Measurements from ENCODE around the gene BTBD7. TPM values are rescaled to one million over a fixed set of nuclear protein-coding genes. Genes with fewer than 3 reads are reported as not detected.
"Not testable (repeated sequence)": the region's sequence is repeated elsewhere in the genome, so short reads cannot be mapped to it uniquely, and the experiment has no call there.

Gene BTBD7
- total RNA-seq (2014; rRNA removed; shearing (Covaris generic); ENCODE audit: low replicate concordance): 11.2 and 12.9 TPM in 2 replicates

GRCh38 chr14:93332853-93333630 is at the start of gene BTBD7:
TSS of gene BTBD7 (minus strand) at chr14:93333036. CDS start at chr14:93296051, 36,985 bp downstream.
- peak; percentile 93 for DNase-seq (ENCODE audit: low read depth)
- in situ Hi-C loops (cut with HindIII; ENCODE audit: low pct_unique_long_range_greater_than_20kb, low sequenced_read_pairs): no loop called here

GRCh38 chr14:93381644-93382043 is 48.8 kb upstream of the BTBD7 start:
- in situ Hi-C loops (cut with HindIII; ENCODE audit: low pct_unique_long_range_greater_than_20kb, low sequenced_read_pairs): no loop called here
- DNase-seq (ENCODE audit: low read depth): no peak

DNA sequence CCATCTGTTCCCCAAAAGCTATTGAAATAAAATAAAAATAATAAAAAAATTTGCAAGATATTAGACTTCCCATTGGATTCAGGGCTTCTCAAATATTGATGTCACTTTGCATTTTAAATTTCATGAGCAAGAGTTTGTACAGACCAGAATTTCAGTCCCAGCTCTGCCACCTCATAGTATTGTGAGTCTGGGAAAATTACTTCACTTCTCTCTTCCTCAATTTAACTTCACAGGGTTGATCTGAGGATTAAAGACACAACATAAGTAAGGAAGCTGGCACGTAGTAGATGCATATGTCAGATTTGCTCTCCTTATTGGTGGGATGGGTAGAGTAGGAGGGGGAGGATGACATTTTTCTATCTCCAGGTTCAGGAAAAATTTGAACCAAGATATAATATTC is 47.0 kb upstream of the BTBD7 start:
- in situ Hi-C loops (cut with HindIII; ENCODE audit: low pct_unique_long_range_greater_than_20kb, low sequenced_read_pairs): no loop called here
- no peak for DNase-seq (ENCODE audit: low read depth)

- in situ Hi-C loops (cut with HindIII; ENCODE audit: low pct_unique_long_range_greater_than_20kb, low sequenced_read_pairs): no loop called here
- DNase-seq (ENCODE audit: low read depth): no peak
Observed at GRCh38 chr14:93375673-93376156, 42.9 kb upstream of the BTBD7 start.

DNA sequence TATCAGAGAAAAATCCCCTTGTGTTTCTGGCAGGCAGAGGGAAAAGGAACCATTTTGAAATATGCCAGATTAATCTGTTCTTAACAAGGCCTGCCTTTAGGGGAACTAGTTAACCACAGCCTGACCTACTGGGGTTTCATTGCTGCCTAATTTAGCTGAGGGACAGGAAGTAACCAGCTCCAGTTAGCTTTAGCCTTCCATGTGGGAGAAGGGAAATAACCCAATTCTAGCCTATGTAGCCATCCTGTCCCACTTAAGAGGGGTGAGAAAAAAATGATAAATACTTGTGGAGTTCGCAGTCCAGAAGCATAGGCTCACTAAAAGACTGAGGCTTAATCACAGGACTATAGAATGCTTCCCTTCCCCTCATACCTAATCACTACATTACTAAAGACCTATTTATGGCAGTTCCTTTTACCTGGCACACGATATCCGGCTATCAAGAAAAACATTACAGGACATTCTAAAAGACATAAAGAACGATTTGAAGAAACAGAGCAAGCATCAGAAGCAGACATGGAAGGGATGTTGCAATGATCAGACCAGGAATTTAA is 37.0 kb upstream of the BTBD7 start:
- no peak for DNase-seq (ENCODE audit: low read depth)
- in situ Hi-C loops (cut with HindIII; ENCODE audit: low pct_unique_long_range_greater_than_20kb, low sequenced_read_pairs): no loop called here

- no peak for DNase-seq (ENCODE audit: low read depth)
- in situ Hi-C loops (cut with HindIII; ENCODE audit: low pct_unique_long_range_greater_than_20kb, low sequenced_read_pairs): no loop called here
Observed at GRCh38 chr14:93368996-93369712, 36.3 kb upstream of the BTBD7 start.

- in situ Hi-C loops (cut with HindIII; ENCODE audit: low pct_unique_long_range_greater_than_20kb, low sequenced_read_pairs); DNase-seq (ENCODE audit: low read depth): not testable (repeated sequence)
Observed at GRCh38 chr14:93354873-93355272, 22.0 kb upstream of the BTBD7 start.

GRCh38 chr14:93348292-93348691 is 15.5 kb upstream of the BTBD7 start:
- in situ Hi-C loops (cut with HindIII; ENCODE audit: low pct_unique_long_range_greater_than_20kb, low sequenced_read_pairs): no loop called here
- no peak for DNase-seq (ENCODE audit: low read depth)

DNA sequence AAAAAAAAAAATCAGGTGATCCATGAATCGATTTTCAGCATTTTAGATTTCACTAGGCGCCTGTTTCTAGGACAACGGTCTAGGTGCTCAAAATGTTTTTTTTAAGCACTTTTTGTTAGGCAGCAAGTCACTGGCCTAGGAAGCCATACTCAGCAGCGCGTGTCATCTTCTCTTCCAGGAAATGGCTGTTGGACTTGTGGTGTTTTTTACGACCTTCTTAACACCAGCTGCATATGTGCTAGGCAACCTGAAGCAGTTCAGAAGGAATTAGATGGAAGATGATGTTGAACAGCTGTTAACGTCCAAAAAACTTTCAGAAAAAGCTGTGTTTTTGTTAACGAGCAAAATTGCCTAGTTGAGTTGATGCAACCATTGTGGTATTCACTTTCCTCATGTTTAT is 15.0 kb upstream of the BTBD7 start:
- no peak for DNase-seq (ENCODE audit: low read depth)
- in situ Hi-C loops (cut with HindIII; ENCODE audit: low pct_unique_long_range_greater_than_20kb, low sequenced_read_pairs): no loop called here

GRCh38 chr14:93346926-93347721 is 14.3 kb upstream of the BTBD7 start, which contains the start of gene COX8C:
TSS of gene COX8C (plus strand) at chr14:93347182. CDS start at chr14:93347269, 87 bp downstream.
- in situ Hi-C loops (cut with HindIII; ENCODE audit: low pct_unique_long_range_greater_than_20kb, low sequenced_read_pairs): no loop called here
- no peak for DNase-seq (ENCODE audit: low read depth)

DNA sequence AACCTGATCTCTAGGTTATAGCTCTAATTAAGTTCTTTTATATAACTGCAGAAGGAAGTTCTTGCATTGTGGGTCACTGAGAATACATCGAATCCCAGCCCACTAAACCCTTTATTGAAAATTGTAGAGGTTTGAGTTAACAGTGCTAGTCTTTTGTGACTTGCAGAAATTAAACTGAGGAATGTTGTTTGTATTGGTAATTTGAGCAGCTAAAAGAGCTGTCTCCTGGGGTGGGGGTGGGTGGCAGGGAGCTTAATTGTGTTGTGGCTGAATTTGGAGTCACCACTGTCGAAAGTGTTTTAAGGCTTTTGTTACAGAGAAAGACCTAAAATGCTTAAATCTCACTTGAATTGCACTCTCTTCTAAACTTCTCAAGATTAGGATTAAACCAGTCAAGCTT is 11.0 kb upstream of the BTBD7 start:
- in situ Hi-C loops (cut with HindIII; ENCODE audit: low pct_unique_long_range_greater_than_20kb, low sequenced_read_pairs): no loop called here
- DNase-seq (ENCODE audit: low read depth): no peak

- DNase-seq (ENCODE audit: low read depth): no peak
- in situ Hi-C loops (cut with HindIII; ENCODE audit: low pct_unique_long_range_greater_than_20kb, low sequenced_read_pairs): no loop called here
Observed at GRCh38 chr14:93343266-93343665, 10.4 kb upstream of the BTBD7 start.

DNA sequence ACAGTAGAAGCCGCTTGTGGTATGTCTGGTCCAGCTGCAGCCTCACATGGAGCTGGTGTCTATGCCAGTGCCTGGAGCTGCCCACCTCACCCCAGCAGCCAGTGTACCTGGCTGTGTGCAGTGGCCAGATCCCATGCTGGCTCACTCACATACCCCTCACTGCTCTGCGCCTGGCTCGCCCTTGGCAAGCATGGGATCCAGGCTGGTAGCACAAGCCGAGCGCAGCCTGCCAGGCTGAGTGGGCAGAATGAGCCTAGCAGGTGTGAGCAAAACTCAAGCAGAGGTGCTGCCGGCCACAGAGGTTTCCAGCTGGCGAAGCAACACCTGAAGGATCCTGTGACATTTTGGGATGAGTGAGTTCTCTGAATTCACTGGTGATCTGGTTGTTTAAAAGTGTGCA is 5.0 kb upstream of the BTBD7 start:
- in situ Hi-C loops (cut with HindIII; ENCODE audit: low pct_unique_long_range_greater_than_20kb, low sequenced_read_pairs): no loop called here
- DNase-seq (ENCODE audit: low read depth): no peak

DNA sequence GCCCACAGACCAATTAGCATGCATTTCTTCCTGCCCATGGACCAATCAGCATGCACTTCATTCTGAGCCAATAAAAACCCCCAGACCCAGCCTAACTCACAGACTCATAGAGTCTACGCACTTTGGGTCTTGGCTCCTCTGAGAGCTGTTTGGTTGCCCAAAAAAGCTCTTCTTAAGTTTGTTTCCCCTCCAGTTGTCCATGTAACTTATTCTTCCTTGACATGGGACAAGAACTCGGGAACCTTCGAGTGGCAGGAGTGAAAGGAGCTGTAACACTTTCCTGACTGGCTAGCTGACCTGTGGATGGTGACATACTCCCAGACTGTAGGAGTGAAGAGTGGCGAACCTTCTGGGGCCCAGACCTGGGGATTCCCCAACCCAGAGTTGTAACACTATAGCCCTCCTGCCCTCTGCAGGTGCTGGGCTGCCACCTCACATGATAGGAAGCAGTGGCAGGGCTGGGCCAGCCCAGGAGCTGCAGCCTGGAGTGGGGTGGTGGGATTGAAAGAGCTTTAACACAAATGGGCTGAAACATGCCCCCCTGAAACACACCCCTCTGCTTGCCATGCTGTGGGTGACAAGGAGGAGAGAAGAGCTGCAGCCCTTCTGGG is 4.4 kb upstream of the BTBD7 start:
- in situ Hi-C loops (cut with HindIII; ENCODE audit: low pct_unique_long_range_greater_than_20kb, low sequenced_read_pairs): no loop called here
- no peak for DNase-seq (ENCODE audit: low read depth)

DNA sequence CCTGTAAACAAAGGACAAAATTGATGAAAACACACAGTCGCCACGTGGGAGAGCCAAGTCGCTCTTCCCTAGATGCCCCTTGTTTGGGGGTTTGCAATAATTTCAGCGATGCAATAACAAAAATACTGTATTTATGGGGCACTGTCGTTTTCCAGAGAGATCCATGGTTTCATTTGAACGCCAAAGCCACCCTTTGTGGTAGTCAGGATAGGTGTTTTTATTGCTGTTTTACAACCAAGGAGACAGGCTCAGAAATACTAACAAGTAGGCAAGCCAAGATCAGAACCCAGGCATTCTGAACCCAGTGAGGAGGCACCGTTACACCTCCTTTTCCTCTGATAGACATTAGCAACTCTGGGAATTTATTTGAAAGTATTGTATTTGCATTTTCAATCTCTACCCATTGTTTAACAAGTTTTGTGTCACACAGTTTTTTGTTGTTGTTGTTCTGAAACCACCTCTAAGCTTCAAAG is 831 bp upstream of the BTBD7 start:
- in situ Hi-C loops (cut with HindIII; ENCODE audit: low pct_unique_long_range_greater_than_20kb, low sequenced_read_pairs): no loop called here
- no peak for DNase-seq (ENCODE audit: low read depth)

GRCh38 chr14:93332397-93332852 is 411 bp downstream of the BTBD7 start:
- peak; percentile 39 for DNase-seq (ENCODE audit: low read depth)

DNA sequence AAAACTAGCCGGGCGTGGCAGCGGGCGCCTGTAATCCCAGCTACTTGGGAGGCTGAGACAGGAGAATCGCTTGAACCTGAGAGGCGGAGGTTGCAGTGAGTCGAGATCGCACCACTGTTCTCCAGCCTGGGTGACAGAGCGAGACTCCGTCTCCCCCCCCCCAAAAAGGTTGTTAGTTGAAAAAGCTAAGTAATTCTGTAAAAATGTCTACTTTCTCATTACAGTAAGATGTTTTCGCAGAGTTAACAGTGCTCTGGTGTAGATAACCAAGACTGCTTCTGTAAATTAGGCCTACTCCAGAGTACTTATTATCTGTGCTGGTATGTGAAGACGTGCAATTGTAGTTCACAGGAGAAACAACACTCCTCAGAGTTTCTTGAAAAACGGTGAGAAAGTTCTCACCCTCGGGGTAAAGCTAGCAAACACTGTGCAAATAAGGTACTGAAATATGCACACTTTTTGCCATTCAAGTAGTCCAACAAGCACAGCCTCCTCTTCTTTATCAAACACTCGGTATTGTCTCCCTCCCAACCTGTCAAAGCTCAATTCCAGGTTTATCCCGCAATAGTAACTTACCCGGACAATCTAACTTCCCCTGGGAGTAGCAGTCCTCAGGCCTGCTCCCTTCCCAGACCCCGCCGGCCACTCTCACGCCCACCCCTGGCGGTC is 974 bp downstream of the BTBD7 start:
- DNase-seq (ENCODE audit: low read depth): peak; percentile 39
- in situ Hi-C loops (cut with HindIII; ENCODE audit: low pct_unique_long_range_greater_than_20kb, low sequenced_read_pairs): no loop called here

More at GRCh38 chr14:93332397-93332852, 411 bp downstream of the BTBD7 start:
- in situ Hi-C loops (cut with HindIII; ENCODE audit: low pct_unique_long_range_greater_than_20kb, low sequenced_read_pairs): no loop called here
